Gastrocnemius medialis (tissue), 4 donors: ENCODE data around the gene PPM1F.

Experiments used
- CTCF ChIP-seq, 5 experiments: fragments of 450-650 bp in 3 of 5; fragments of 200-600 bp in 2 of 5; sonication (generic) in 2 of 5; IDR thresholded peaks in 4 of 5; conservative IDR thresholded peaks in 1 of 5; 1 replicate in 4 of 5; 2 replicates in 1 of 5; pipeline ENCODE4 v1.5.1; 2016 to 2019; ENCODE audit warnings: antibody characterized with exemption in 5 of 5, mild to moderate bottlenecking in 3 of 5, moderate library complexity in 3 of 5
- POLR2A ChIP-seq, 2 donors: fragments of 450-650 bp; IDR thresholded peaks; one replicate each; pipeline ENCODE4 v1.6.1; 2017; ENCODE audit warnings: antibody characterized with exemption in 2 of 2, mild to moderate bottlenecking in 2 of 2, moderate library complexity in 2 of 2

GRCh38 chr22:21923163-21923561 is 29.5 kb downstream of the PPM1F start:
- TF ChIP-seq CTCF (IDR thresholded peaks at IDR 0.05 in 4 of 5, conservative IDR thresholded peaks at IDR 0.05 in 1 of 5) (no peak), POLR2A (IDR thresholded peaks at IDR 0.05) (no peak)
